OCI-M2 (cell line): ENCODE measurements around the gene TMX3.

Experiments used
- DNase-seq: peaks from one replicate; lab custom pipeline; 2025; ENCODE audit not compliant: unreplicated experiment; lab: John Stamatoyannopoulos, UW

The TMX3 gene

GRCh38 chr18:68714712-68715496 lies at the start of gene TMX3:
TSS of gene TMX3 (minus strand) at chr18:68715108. CDS start at chr18:68714981, 127 bp downstream.
- DNase-seq, result peak; percentile 29

GRCh38 chr18:68764016-68764415 lies 49.1 kb upstream of the TMX3 start:
- no peak for DNase-seq

GRCh38 chr18:68763083-68763482 lies 48.2 kb upstream of the TMX3 start:
- DNase-seq, result no peak

- no peak for DNase-seq
Measured at GRCh38 chr18:68759308-68759707, 44.4 kb upstream of the TMX3 start.

GRCh38 chr18:68757126-68757525 lies 42.2 kb upstream of the TMX3 start:
- no peak for DNase-seq

- no peak for DNase-seq
Measured at GRCh38 chr18:68742206-68742605, 27.3 kb upstream of the TMX3 start.

- DNase-seq, result no peak
Measured at GRCh38 chr18:68740966-68741365, 26.1 kb upstream of the TMX3 start.

GRCh38 chr18:68739462-68739861 lies 24.6 kb upstream of the TMX3 start:
- no peak for DNase-seq

- DNase-seq, result no peak
Measured at GRCh38 chr18:68738564-68738963, 23.7 kb upstream of the TMX3 start.

- DNase-seq, result no peak
Measured at GRCh38 chr18:68735483-68736343, 20.8 kb upstream of the TMX3 start.

- no peak for DNase-seq
Measured at GRCh38 chr18:68734308-68734707, 19.4 kb upstream of the TMX3 start.

- DNase-seq, result no peak
Measured at GRCh38 chr18:68733707-68734106, 18.8 kb upstream of the TMX3 start.

- no peak for DNase-seq
Measured at GRCh38 chr18:68728081-68728700, 13.3 kb upstream of the TMX3 start.

GRCh38 chr18:68727506-68727905 lies 12.6 kb upstream of the TMX3 start:
- no peak for DNase-seq

GRCh38 chr18:68725346-68725745 lies 10.4 kb upstream of the TMX3 start:
- no peak for DNase-seq

- no peak for DNase-seq
Measured at GRCh38 chr18:68724021-68724420, 9.1 kb upstream of the TMX3 start.

- DNase-seq, result no peak
Measured at GRCh38 chr18:68723539-68723938, 8.6 kb upstream of the TMX3 start.

GRCh38 chr18:68722821-68723220 lies 7.9 kb upstream of the TMX3 start:
- no peak for DNase-seq

- no peak for DNase-seq
Measured at GRCh38 chr18:68721681-68722583, 7.0 kb upstream of the TMX3 start.

GRCh38 chr18:68714366-68714711 lies 569 bp downstream of the TMX3 start:
- DNase-seq, result no peak

GRCh38 chr18:68713796-68714195 lies 1.1 kb downstream of the TMX3 start:
- DNase-seq, result no peak
